ENCODE results near the gene ERAP2. TPM values are rescaled to one million over a fixed set of nuclear protein-coding genes. Genes with fewer than 3 reads are reported as not detected.
"Not testable (repeated sequence)": the region's sequence is repeated elsewhere in the genome, so short reads cannot be mapped to it uniquely, and the experiment has no call there.

The ERAP2 gene
- total RNA-seq, 3 donors from 2014 or later = 11.0 to 13.8 (median 12.8) TPM

DNA sequence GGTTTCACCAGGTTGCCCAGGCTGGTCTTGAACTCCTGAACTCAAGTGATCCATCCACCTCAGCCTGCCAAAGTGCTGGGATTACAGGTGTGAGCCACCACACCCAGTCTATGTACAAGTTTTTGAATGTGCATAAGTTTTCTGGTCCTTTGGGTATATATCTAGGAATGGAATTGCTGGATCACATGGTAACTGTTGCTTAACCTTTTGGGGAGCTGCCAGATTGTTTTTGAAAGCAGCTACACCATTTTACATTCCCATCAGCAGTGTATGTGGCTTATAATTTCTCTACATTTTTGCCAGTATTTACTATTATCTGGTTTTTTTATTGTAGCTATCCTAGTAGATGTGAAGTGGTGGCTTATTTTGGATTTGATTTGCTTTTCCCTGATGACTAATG, 50.7 kb downstream of the ERAP2 start:
- DNase-seq (ENCODE audit: low spot score in 2 of 2) = no peak
- TF ChIP-seq POLR2A (IDR thresholded peaks at IDR 0.05) (no peak), POLR2AphosphoS5 (IDR thresholded peaks at IDR 0.05) (no peak)
- TF ChIP-seq, protein P1, sequence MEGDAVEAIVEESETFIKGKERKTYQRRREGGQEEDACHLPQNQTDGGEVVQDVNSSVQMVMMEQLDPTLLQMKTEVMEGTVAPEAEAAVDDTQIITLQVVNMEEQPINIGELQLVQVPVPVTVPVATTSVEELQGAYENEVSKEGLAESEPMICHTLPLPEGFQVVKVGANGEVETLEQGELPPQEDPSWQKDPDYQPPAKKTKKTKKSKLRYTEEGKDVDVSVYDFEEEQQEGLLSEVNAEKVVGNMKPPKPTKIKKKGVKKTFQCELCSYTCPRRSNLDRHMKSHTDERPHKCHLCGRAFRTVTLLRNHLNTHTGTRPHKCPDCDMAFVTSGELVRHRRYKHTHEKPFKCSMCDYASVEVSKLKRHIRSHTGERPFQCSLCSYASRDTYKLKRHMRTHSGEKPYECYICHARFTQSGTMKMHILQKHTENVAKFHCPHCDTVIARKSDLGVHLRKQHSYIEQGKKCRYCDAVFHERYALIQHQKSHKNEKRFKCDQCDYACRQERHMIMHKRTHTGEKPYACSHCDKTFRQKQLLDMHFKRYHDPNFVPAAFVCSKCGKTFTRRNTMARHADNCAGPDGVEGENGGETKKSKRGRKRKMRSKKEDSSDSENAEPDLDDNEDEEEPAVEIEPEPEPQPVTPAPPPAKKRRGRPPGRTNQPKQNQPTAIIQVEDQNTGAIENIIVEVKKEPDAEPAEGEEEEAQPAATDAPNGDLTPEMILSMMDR (IDR thresholded peaks at IDR 0.05) = no peak
- Histone ChIP-seq H3K9me3 (no peaks in the 10 kb centered on the region), H3K27ac (no peak overlapping the region), H3K27me3 (no peaks in the 10 kb centered on the region), H3K4me3 (no peak overlapping the region), H3K36me3 (no peaks in the 10 kb centered on the region), H3K4me1 (no peaks in the 10 kb centered on the region)
- intact Hi-C loops (cut with DNase I; ENCODE audit: low total_unique reads) = no loop called here

GRCh38 chr5:96928931-96929708, 52.8 kb downstream of the ERAP2 start:
- Histone ChIP-seq H3K4me1 (peaks cover 0 to 7% of the 10 kb centered on the region in 2 donors), H3K9me3 (no peaks in the 10 kb centered on the region), H3K36me3 (no peaks in the 10 kb centered on the region), H3K27ac (no peak overlapping the region), H3K4me3 (no peak overlapping the region), H3K27me3 (no peaks in the 10 kb centered on the region)
- no peak for DNase-seq (ENCODE audit: low spot score in 2 of 2)
- no peak for TF ChIP-seq POLR2AphosphoS5 (IDR thresholded peaks at IDR 0.05)
- TF ChIP-seq, protein P1 (IDR thresholded peaks at IDR 0.05) = no peak
- TF ChIP-seq POLR2A (IDR thresholded peaks at IDR 0.05) = no peak
- intact Hi-C loops (cut with DNase I; ENCODE audit: low total_unique reads) = no loop called here

DNA sequence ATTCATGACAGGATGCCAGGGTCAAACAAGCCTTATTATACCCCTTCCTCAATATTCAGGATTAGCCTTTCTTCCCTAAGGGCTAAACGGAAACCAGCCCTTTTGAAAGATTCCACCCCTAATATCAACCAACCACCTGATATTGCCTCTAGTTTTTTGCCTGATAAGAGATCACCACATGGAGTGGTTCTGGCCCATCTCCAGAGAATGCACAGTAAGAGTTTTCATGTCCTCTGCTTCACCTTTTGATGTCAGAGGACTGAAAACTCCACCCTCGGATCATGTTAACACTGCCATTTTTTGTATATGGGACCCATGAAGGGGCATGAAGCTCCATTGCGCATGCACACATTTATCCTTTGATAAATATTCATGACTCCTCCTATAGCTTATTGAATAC, 53.8 kb downstream of the ERAP2 start:
- no peaks in the 10 kb centered on the region for H3K36me3 ChIP-seq
- no peaks in the 10 kb centered on the region for H3K27me3 ChIP-seq
- DNase-seq (ENCODE audit: low spot score in 2 of 2) = no peak
- TF ChIP-seq POLR2A (IDR thresholded peaks at IDR 0.05) (no peak), POLR2AphosphoS5 (IDR thresholded peaks at IDR 0.05) (no peak)
- TF ChIP-seq, protein P1 (IDR thresholded peaks at IDR 0.05) = no peak
- peaks cover 0 to 7% of the 10 kb centered on the region in 2 donors for H3K4me1 ChIP-seq
- no peak overlapping the region for H3K4me3 ChIP-seq
- H3K27ac ChIP-seq = no peak overlapping the region
- intact Hi-C loops (cut with DNase I; ENCODE audit: low total_unique reads) = no loop called here
- H3K9me3 ChIP-seq = no peaks in the 10 kb centered on the region

GRCh38 chr5:96930589-96930988, 54.3 kb downstream of the ERAP2 start:
- TF ChIP-seq POLR2AphosphoS5 (IDR thresholded peaks at IDR 0.05) (no peak), POLR2A (IDR thresholded peaks at IDR 0.05) (no peak)
- TF ChIP-seq, protein P1 (IDR thresholded peaks at IDR 0.05) = no peak
- H3K27ac ChIP-seq = no peak overlapping the region
- H3K36me3 ChIP-seq = no peaks in the 10 kb centered on the region
- DNase-seq (ENCODE audit: low spot score in 2 of 2) = no peak
- H3K4me3 ChIP-seq = no peak overlapping the region
- no peaks in the 10 kb centered on the region for H3K9me3 ChIP-seq
- no peaks in the 10 kb centered on the region for H3K27me3 ChIP-seq
- peaks cover 0 to 7% of the 10 kb centered on the region in 2 donors for H3K4me1 ChIP-seq
- intact Hi-C loops (cut with DNase I; ENCODE audit: low total_unique reads) = no loop called here

GRCh38 chr5:96931037-96931436, 54.7 kb downstream of the ERAP2 start:
- DNase-seq (ENCODE audit: low spot score in 2 of 2); H3K4me1 ChIP-seq; H3K36me3 ChIP-seq; H3K27ac ChIP-seq; intact Hi-C loops (cut with DNase I; ENCODE audit: low total_unique reads); H3K27me3 ChIP-seq; H3K4me3 ChIP-seq; H3K9me3 ChIP-seq: not testable (repeated sequence)
